GM23338 (cell line): Measurements from ENCODE around the gene DIP2C. TPM values are rescaled to one million over a fixed set of nuclear protein-coding genes. Genes with fewer than 3 reads are reported as not detected.

ENCODE experiments used
- ATAC-seq: fragments of 200-7000 bp; cut with Tn5 transposase; 3 replicates; pipeline ENCODE4 v1.9.1; 2020
- DNase-seq: peaks from one replicate; pipeline ENCODE4 v3.0.0-alpha.2; 2015; ENCODE audit warnings: low spot score
- H2AFZ ChIP-seq: fragments of 200-600 bp; sonication (generic); 2 replicates; pipeline ENCODE4 v1.8.0; 2016; ENCODE audit warnings: antibody characterized with exemption, mild to moderate bottlenecking, moderate library complexity
- H3F3A ChIP-seq: fragments of 200-600 bp; sonication (generic); replicated peaks from 2 replicates; pipeline ENCODE4 v1.8.0; 2017; ENCODE audit warnings: antibody characterized with exemption, mixed run types, low read depth
- H3K27ac ChIP-seq: fragments of 200-600 bp; sonication (generic); 2 replicates; pipeline ENCODE4 v1.6.1; 2016; ENCODE audit warnings: low read depth
- H3K27me3 ChIP-seq: fragments of 200-600 bp; sonication (generic); 2 replicates; pipeline ENCODE4 v1.8.0; 2016; ENCODE audit warnings: mild to moderate bottlenecking, mixed run types, moderate library complexity; ENCODE audit not compliant: insufficient read depth
- H3K36me3 ChIP-seq: fragments of 200-600 bp; sonication (generic); 2 replicates; pipeline ENCODE4 v1.8.0; 2016; ENCODE audit warnings: mild to moderate bottlenecking; ENCODE audit not compliant: insufficient read depth
- H3K4me1 ChIP-seq: fragments of 200-600 bp; sonication (generic); 2 replicates; pipeline ENCODE4 v1.8.0; 2016; ENCODE audit warnings: mild to moderate bottlenecking, moderate library complexity; ENCODE audit not compliant: insufficient read depth
- H3K4me2 ChIP-seq: fragments of 200-600 bp; sonication (generic); 2 replicates; pipeline ENCODE4 v1.7.1; 2017; ENCODE audit warnings: mixed run types
- H3K4me3 ChIP-seq: fragments of 200-600 bp; sonication (generic); 2 replicates; pipeline ENCODE4 v1.6.1; 2016; ENCODE audit warnings: mixed run types
- H3K79me2 ChIP-seq: fragments of 200-600 bp; sonication (generic); replicated peaks from 2 replicates; pipeline ENCODE4 v1.8.0; 2017; ENCODE audit warnings: mild to moderate bottlenecking; ENCODE audit not compliant: insufficient read depth
- H3K9me2 ChIP-seq: fragments of 200-600 bp; sonication (generic); 2 replicates; pipeline ENCODE4 v1.8.0; 2017; ENCODE audit not compliant: insufficient read depth
- H4K20me1 ChIP-seq: fragments of 200-600 bp; sonication (generic); replicated peaks from 2 replicates; pipeline ENCODE4 v1.8.0; 2017; ENCODE audit warnings: mild to moderate bottlenecking; ENCODE audit not compliant: insufficient read depth
- H3K27ac Mint-ChIP-seq: 2 replicates; pipeline ENCODE4 v1.8.0; 2020; ENCODE audit warnings: inconsistent platforms, mild to moderate bottlenecking, moderate library complexity, mixed read lengths
- H3K27me3 Mint-ChIP-seq: 3 replicates; pipeline ENCODE4 v1.8.0; 2022; ENCODE audit warnings: low read depth, mild to moderate bottlenecking, moderate library complexity, mixed read lengths, inconsistent platforms; ENCODE audit not compliant: insufficient read depth, poor library complexity
- H3K36me3 Mint-ChIP-seq: 3 replicates; pipeline ENCODE4 v1.8.0; 2021; ENCODE audit warnings: low read depth, mild to moderate bottlenecking, inconsistent platforms, moderate library complexity, mixed read lengths
- H3K4me1 Mint-ChIP-seq: 3 replicates; pipeline ENCODE4 v1.8.0; 2020; ENCODE audit warnings: mild to moderate bottlenecking, inconsistent platforms, mixed read lengths
- H3K4me3 Mint-ChIP-seq: 3 replicates; pipeline ENCODE4 v1.8.0; 2021; ENCODE audit warnings: moderate library complexity, mild to moderate bottlenecking, inconsistent platforms, mixed read lengths
- H3K9me3 Mint-ChIP-seq: 3 replicates; pipeline ENCODE4 v1.8.0; 2020; ENCODE audit warnings: moderate library complexity, mild to moderate bottlenecking, inconsistent platforms, mixed read lengths
- CREB1 ChIP-seq: fragments of 250-450 bp; sonication (Bioruptor Pico); IDR thresholded peaks from 2 replicates; pipeline ENCODE4 v1.5.0; 2020; ENCODE audit warnings: low read depth, mild to moderate bottlenecking, moderate library complexity
- EZH2 ChIP-seq: fragments of 200-600 bp; sonication (generic); IDR thresholded peaks from one replicate; pipeline ENCODE4 v1.8.0; 2017; ENCODE audit warnings: antibody characterized with exemption, mild to moderate bottlenecking, low read depth; ENCODE audit not compliant: unreplicated experiment
- EZH2phosphoT487 ChIP-seq: fragments of 200-600 bp; sonication (generic); IDR thresholded peaks from one replicate; pipeline ENCODE4 v1.8.1; 2018; ENCODE audit warnings: antibody characterized with exemption; ENCODE audit not compliant: unreplicated experiment
- JUNB ChIP-seq: IDR thresholded peaks from one replicate; pipeline ENCODE4 v1.6.1; 2016; ENCODE audit warnings: antibody characterized with exemption; ENCODE audit not compliant: unreplicated experiment
- NANOG ChIP-seq: IDR thresholded peaks from 2 replicates; pipeline ENCODE4 v1.6.1; 2016; ENCODE audit warnings: antibody characterized with exemption, borderline replicate concordance
- STAT1 ChIP-seq: IDR thresholded peaks from one replicate; pipeline ENCODE4 v1.6.1; 2016; ENCODE audit warnings: antibody characterized with exemption; ENCODE audit not compliant: unreplicated experiment
- ZNF114 ChIP-seq: fragments of 250-450 bp; sonication (Bioruptor Pico); IDR thresholded peaks from 2 replicates; pipeline ENCODE4 v1.5.0; 2020; ENCODE audit warnings: mild to moderate bottlenecking, moderate library complexity
- ZNF331 ChIP-seq: fragments of 250-450 bp; sonication (Bioruptor Pico); IDR thresholded peaks from 2 replicates; pipeline ENCODE4 v1.5.0; 2020; ENCODE audit warnings: low read depth, mild to moderate bottlenecking, moderate library complexity
- polyA plus RNA-seq: library from polyadenylated mRNA; unstranded; fragments of >200 nt; fragmentation: Nextera tagmentation; extraction: Ambion mirVana; gene quantifications from 2 replicates; pipeline ENCODE4 v1.2.1, GENCODE V29; 2016
- total RNA-seq: library from RNA; depleted of rRNA; stranded (reverse); fragments of >200 nt; shearing (Covaris generic); gene quantifications from 2 replicates; pipeline ENCODE4 v1.2.3, GENCODE V29; 2014
- TF ChIP-seq, protein P1 (sequence below): IDR thresholded peaks from 2 replicates; pipeline ENCODE4 v1.6.1; 2016; ENCODE audit warnings: antibody characterized with exemption
- TF ChIP-seq, protein P2 (sequence below): IDR thresholded peaks from one replicate; pipeline ENCODE4 v1.6.1; 2018; ENCODE audit warnings: antibody characterized with exemption; ENCODE audit not compliant: unreplicated experiment
- TF ChIP-seq, protein P3 (sequence below): fragments of 250-450 bp; sonication (Bioruptor Pico); IDR thresholded peaks from 2 replicates; pipeline ENCODE4 v1.5.0; 2020; ENCODE audit warnings: mild to moderate bottlenecking, moderate library complexity
- TF ChIP-seq, protein P4 (sequence below), 2 experiments: fragments of 200-600 bp in 1 of 2; sonication (generic) in 1 of 2; conservative IDR thresholded peaks; 2 replicates each; pipeline versions ENCODE4 v1.5.1 to v1.6.1; 2016 to 2017; ENCODE audit warnings: antibody characterized with exemption in 2 of 2, low read depth in 2 of 2, mild to moderate bottlenecking in 2 of 2, moderate library complexity in 1 of 2

Gene DIP2C
- total and polyA plus RNA-seq, 2 experiments from 2014 or later, result 5.1 to 7.7 TPM

DNA sequence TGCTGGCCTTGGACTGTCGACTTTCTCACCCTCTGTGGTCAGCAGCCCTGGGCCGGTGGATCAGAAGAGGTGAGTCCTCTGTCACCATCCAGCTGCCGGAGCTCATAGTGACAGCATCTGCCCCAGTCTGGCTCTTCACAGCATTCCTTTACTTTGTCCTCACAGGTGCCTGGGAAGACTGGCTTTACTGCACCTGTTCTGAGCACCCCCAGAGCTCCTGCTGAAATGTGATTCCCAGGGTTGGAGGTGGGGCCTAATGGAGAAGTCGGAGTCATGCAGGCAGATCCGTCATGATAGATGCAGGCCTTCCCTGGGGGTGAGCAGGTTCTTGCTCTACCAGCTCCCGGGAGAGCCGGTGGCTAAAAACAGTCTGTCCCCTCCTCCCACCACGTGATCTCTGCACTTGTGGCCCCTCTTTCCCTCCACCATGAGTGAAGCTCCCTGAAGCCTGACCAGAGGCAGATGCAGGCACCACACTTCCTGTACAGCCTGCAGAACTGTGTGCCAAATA, 382.7 kb downstream of the DIP2C start:
- Histone ChIP-seq H3F3A (no peaks in the 10 kb centered on the region), H4K20me1 (no peaks in the 10 kb centered on the region), H3K27ac (peak overlapping the region; percentile 50; the same call in 1 of the 2 replicates), H2AFZ (no peak overlapping the region), H3K4me2 (no peak overlapping the region), H3K9me2 (no peaks in the 10 kb centered on the region), H3K4me3 (no peak overlapping the region), H3K27me3 (no peaks in the 10 kb centered on the region), H3K79me2 (no peaks in the 10 kb centered on the region), H3K4me1 (peaks cover 6% of the 10 kb centered on the region; the same call in 1 of the 2 replicates), H3K36me3 (no peaks in the 10 kb centered on the region)
- DNase-seq (peak; percentile 77), ATAC-seq (peak; percentile 97)
- Mint-ChIP-seq H3K27me3 (peaks cover 2% of the 10 kb centered on the region), H3K27ac (peak overlapping the region; percentile 57), H3K4me1 (peaks cover 16% of the 10 kb centered on the region), H3K36me3 (0 out of 3 replicates have a peak, but pooled peaks cover 5% of the 10 kb centered on the region), H3K9me3 (no peaks in the 10 kb centered on the region), H3K4me3 (no peak overlapping the region)
- TF ChIP-seq EZH2, result no peak
- TF ChIP-seq, protein P1, sequence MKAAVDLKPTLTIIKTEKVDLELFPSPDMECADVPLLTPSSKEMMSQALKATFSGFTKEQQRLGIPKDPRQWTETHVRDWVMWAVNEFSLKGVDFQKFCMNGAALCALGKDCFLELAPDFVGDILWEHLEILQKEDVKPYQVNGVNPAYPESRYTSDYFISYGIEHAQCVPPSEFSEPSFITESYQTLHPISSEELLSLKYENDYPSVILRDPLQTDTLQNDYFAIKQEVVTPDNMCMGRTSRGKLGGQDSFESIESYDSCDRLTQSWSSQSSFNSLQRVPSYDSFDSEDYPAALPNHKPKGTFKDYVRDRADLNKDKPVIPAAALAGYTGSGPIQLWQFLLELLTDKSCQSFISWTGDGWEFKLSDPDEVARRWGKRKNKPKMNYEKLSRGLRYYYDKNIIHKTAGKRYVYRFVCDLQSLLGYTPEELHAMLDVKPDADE, result no peak
- no peak for TF ChIP-seq JUNB
- no peak for TF ChIP-seq STAT1
- no peak for TF ChIP-seq EZH2phosphoT487
- TF ChIP-seq ZNF114, result no peak
- TF ChIP-seq ZNF331 (CRISPR knock-in tag), result no peak
- TF ChIP-seq, protein P2, sequence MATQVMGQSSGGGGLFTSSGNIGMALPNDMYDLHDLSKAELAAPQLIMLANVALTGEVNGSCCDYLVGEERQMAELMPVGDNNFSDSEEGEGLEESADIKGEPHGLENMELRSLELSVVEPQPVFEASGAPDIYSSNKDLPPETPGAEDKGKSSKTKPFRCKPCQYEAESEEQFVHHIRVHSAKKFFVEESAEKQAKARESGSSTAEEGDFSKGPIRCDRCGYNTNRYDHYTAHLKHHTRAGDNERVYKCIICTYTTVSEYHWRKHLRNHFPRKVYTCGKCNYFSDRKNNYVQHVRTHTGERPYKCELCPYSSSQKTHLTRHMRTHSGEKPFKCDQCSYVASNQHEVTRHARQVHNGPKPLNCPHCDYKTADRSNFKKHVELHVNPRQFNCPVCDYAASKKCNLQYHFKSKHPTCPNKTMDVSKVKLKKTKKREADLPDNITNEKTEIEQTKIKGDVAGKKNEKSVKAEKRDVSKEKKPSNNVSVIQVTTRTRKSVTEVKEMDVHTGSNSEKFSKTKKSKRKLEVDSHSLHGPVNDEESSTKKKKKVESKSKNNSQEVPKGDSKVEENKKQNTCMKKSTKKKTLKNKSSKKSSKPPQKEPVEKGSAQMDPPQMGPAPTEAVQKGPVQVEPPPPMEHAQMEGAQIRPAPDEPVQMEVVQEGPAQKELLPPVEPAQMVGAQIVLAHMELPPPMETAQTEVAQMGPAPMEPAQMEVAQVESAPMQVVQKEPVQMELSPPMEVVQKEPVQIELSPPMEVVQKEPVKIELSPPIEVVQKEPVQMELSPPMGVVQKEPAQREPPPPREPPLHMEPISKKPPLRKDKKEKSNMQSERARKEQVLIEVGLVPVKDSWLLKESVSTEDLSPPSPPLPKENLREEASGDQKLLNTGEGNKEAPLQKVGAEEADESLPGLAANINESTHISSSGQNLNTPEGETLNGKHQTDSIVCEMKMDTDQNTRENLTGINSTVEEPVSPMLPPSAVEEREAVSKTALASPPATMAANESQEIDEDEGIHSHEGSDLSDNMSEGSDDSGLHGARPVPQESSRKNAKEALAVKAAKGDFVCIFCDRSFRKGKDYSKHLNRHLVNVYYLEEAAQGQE, result no peak
- no peak for TF ChIP-seq CREB1 (CRISPR knock-in tag)
- no peak for TF ChIP-seq NANOG
- TF ChIP-seq, protein P3, sequence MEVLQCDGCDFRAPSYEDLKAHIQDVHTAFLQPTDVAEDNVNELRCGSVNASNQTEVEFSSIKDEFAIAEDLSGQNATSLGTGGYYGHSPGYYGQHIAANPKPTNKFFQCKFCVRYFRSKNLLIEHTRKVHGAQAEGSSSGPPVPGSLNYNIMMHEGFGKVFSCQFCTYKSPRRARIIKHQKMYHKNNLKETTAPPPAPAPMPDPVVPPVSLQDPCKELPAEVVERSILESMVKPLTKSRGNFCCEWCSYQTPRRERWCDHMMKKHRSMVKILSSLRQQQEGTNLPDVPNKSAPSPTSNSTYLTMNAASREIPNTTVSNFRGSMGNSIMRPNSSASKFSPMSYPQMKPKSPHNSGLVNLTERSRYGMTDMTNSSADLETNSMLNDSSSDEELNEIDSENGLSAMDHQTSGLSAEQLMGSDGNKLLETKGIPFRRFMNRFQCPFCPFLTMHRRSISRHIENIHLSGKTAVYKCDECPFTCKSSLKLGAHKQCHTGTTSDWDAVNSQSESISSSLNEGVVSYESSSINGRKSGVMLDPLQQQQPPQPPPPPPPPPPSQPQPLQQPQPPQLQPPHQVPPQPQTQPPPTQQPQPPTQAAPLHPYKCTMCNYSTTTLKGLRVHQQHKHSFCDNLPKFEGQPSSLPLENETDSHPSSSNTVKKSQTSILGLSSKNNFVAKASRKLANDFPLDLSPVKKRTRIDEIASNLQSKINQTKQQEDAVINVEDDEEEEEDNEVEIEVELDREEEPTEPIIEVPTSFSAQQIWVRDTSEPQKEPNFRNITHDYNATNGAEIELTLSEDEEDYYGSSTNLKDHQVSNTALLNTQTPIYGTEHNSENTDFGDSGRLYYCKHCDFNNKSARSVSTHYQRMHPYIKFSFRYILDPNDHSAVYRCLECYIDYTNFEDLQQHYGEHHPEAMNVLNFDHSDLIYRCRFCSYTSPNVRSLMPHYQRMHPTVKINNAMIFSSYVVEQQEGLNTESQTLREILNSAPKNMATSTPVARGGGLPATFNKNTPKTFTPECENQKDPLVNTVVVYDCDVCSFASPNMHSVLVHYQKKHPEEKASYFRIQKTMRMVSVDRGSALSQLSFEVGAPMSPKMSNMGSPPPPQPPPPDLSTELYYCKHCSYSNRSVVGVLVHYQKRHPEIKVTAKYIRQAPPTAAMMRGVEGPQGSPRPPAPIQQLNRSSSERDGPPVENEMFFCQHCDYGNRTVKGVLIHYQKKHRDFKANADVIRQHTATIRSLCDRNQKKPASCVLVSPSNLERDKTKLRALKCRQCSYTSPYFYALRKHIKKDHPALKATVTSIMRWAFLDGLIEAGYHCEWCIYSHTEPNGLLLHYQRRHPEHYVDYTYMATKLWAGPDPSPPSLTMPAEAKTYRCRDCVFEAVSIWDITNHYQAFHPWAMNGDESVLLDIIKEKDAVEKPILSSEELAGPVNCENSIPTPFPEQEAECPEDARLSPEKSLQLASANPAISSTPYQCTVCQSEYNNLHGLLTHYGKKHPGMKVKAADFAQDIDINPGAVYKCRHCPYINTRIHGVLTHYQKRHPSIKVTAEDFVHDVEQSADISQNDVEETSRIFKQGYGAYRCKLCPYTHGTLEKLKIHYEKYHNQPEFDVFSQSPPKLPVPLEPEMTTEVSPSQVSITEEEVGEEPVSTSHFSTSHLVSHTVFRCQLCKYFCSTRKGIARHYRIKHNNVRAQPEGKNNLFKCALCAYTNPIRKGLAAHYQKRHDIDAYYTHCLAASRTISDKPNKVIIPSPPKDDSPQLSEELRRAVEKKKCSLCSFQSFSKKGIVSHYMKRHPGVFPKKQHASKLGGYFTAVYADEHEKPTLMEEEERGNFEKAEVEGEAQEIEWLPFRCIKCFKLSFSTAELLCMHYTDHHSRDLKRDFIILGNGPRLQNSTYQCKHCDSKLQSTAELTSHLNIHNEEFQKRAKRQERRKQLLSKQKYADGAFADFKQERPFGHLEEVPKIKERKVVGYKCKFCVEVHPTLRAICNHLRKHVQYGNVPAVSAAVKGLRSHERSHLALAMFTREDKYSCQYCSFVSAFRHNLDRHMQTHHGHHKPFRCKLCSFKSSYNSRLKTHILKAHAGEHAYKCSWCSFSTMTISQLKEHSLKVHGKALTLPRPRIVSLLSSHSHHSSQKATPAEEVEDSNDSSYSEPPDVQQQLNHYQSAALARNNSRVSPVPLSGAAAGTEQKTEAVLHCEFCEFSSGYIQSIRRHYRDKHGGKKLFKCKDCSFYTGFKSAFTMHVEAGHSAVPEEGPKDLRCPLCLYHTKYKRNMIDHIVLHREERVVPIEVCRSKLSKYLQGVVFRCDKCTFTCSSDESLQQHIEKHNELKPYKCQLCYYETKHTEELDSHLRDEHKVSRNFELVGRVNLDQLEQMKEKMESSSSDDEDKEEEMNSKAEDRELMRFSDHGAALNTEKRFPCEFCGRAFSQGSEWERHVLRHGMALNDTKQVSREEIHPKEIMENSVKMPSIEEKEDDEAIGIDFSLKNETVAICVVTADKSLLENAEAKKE (CRISPR knock-in tag), result no peak
- TF ChIP-seq, protein P4, sequence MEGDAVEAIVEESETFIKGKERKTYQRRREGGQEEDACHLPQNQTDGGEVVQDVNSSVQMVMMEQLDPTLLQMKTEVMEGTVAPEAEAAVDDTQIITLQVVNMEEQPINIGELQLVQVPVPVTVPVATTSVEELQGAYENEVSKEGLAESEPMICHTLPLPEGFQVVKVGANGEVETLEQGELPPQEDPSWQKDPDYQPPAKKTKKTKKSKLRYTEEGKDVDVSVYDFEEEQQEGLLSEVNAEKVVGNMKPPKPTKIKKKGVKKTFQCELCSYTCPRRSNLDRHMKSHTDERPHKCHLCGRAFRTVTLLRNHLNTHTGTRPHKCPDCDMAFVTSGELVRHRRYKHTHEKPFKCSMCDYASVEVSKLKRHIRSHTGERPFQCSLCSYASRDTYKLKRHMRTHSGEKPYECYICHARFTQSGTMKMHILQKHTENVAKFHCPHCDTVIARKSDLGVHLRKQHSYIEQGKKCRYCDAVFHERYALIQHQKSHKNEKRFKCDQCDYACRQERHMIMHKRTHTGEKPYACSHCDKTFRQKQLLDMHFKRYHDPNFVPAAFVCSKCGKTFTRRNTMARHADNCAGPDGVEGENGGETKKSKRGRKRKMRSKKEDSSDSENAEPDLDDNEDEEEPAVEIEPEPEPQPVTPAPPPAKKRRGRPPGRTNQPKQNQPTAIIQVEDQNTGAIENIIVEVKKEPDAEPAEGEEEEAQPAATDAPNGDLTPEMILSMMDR (conservative IDR thresholded peaks at IDR 0.05; ENCODE audit: low read depth in 2 of 2), result no peak
